GM12878 (cell line): Measurements from ENCODE around the gene ARHGAP30. TPM values are rescaled to one million over a fixed set of nuclear protein-coding genes. Genes with fewer than 3 reads are reported as not detected.

Source experiments
- CEBPB ChIP-seq, 2 experiments: fragments of 150-350 bp in 1 of 2; IDR thresholded peaks; 2 replicates each; pipeline ENCODE4 v1.6.1; 2012 to 2014; ENCODE audit warnings: low read depth in 2 of 2, low read length in 2 of 2, borderline replicate concordance in 1 of 2, inconsistent platforms in 1 of 2
- CHD4 ChIP-seq: fragments of 200-600 bp; sonication (generic); IDR thresholded peaks from 2 replicates; pipeline ENCODE4 v1.6.1; 2016; ENCODE audit warnings: mild to moderate bottlenecking
- ETV6 ChIP-seq, 2 experiments: fragments of 450-650 bp in 1 of 2; IDR thresholded peaks in 1 of 2; conservative IDR thresholded peaks in 1 of 2; 2 replicates each; pipeline ENCODE4 v1.6.1; 2014; ENCODE audit warnings: antibody characterized with exemption in 1 of 2, borderline replicate concordance in 1 of 2, low read depth in 1 of 2, mild to moderate bottlenecking in 1 of 2, moderate library complexity in 1 of 2
- KLF5 ChIP-seq: fragments of 450-650 bp; IDR thresholded peaks from 2 replicates; pipeline ENCODE4 v1.6.1; 2014; ENCODE audit warnings: mild to moderate bottlenecking; ENCODE audit not compliant: partially characterized antibody
- MEF2A ChIP-seq: IDR thresholded peaks from 2 replicates; pipeline ENCODE4 v1.6.1; 2011; ENCODE audit warnings: low read depth, mild to moderate bottlenecking, low read length, moderate library complexity; ENCODE audit not compliant: insufficient read depth
- MEF2B ChIP-seq: fragments of 450-650 bp; IDR thresholded peaks from 2 replicates; pipeline ENCODE4 v1.6.1; 2018; ENCODE audit warnings: mild to moderate bottlenecking, moderate library complexity; ENCODE audit not compliant: partially characterized antibody, poor library complexity, severe bottlenecking
- MXI1 ChIP-seq: fragments of 150-350 bp; IDR thresholded peaks from 2 replicates; pipeline ENCODE4 v1.6.1; 2011; ENCODE audit warnings: low read depth, mild to moderate bottlenecking, inconsistent platforms, low read length, improper control_type of control experiment
- MYC ChIP-seq: IDR thresholded peaks from 2 replicates; pipeline ENCODE4 v1.6.1; 2011; ENCODE audit warnings: mild to moderate bottlenecking, low read length, moderate library complexity, inconsistent platforms; ENCODE audit not compliant: insufficient read depth, insufficient replicate concordance, insufficient read length, severe bottlenecking
- POLR2AphosphoS2 ChIP-seq: IDR thresholded peaks from 2 replicates; pipeline ENCODE4 v1.6.1; 2011; ENCODE audit warnings: low read depth, mild to moderate bottlenecking, low read length, improper control_type of control experiment, moderate library complexity
- PRDM15 ChIP-seq: fragments of 450-650 bp; formaldehyde crosslinking; IDR thresholded peaks from 2 replicates; pipeline ENCODE4 v1.4.0; 2020; ENCODE audit warnings: mild to moderate bottlenecking, moderate library complexity
- RAD51 ChIP-seq: fragments of 450-650 bp; IDR thresholded peaks from 2 replicates; pipeline ENCODE4 v1.6.1; 2016; ENCODE audit warnings: moderate library complexity, mild to moderate bottlenecking, inconsistent platforms
- SMC3 ChIP-seq: IDR thresholded peaks from 2 replicates; pipeline ENCODE4 v1.6.1; 2011; ENCODE audit warnings: low read length, improper control_type of control experiment, borderline replicate concordance
- SP1 ChIP-seq: IDR thresholded peaks from one replicate; pipeline ENCODE4 v1.6.1; 2011; ENCODE audit warnings: low read depth, low read length
- WRNIP1 ChIP-seq: IDR thresholded peaks from 2 replicates; pipeline ENCODE4 v1.6.1; 2011; ENCODE audit warnings: low read depth, low read length, improper control_type of control experiment, borderline replicate concordance
- YBX1 ChIP-seq: fragments of 450-650 bp; IDR thresholded peaks from 2 replicates; pipeline ENCODE4 v1.6.1; 2016; ENCODE audit warnings: antibody characterized with exemption
- YY1 ChIP-seq: IDR thresholded peaks from 2 replicates; pipeline ENCODE4 v1.6.1; 2011; ENCODE audit warnings: low read depth, mild to moderate bottlenecking, low read length
- ZNF24 ChIP-seq: fragments of 450-650 bp; IDR thresholded peaks from 2 replicates; pipeline ENCODE4 v1.6.1; 2017; ENCODE audit warnings: antibody characterized with exemption, mild to moderate bottlenecking
- ZNF384 ChIP-seq: IDR thresholded peaks from 2 replicates; pipeline ENCODE4 v1.6.1; 2012; ENCODE audit warnings: low read depth, mild to moderate bottlenecking, low read length, improper control_type of control experiment, borderline replicate concordance
- polyA plus RNA-seq, 11 experiments: library from polyadenylated mRNA; depleted of rRNA in 4 of 11; unstranded in 6 of 11; stranded (reverse) in 5 of 11; fragments of >200 nt; fragmentation: Nextera tagmentation in 4 of 11; fragmentation: Illumina TruSeq in 1 of 11; extraction: Ambion mirVana in 4 of 11; extraction: Trizol in 1 of 11; gene quantifications; 1 replicate in 1 of 11; 2 replicates in 10 of 11; pipeline versions ENCODE4 v1.2.1 to v1.2.3, GENCODE V29; 2011 to 2016; ENCODE audit warnings: inconsistent platforms in 2 of 11, missing spikeins in 2 of 11, low read depth in 1 of 11
- total RNA-seq, 4 experiments: library from RNA; depleted of rRNA in 3 of 4; stranded (reverse); fragments of >200 nt in 3 of 4; fragmentation: Illumina TruSeq in 1 of 4; extraction: Trizol in 1 of 4; gene quantifications; 2 replicates each; pipeline versions ENCODE4 v1.2.1 to v1.2.3, GENCODE V29; 2013 to 2021
- TF ChIP-seq, protein P1 (sequence below): IDR thresholded peaks from 2 replicates; pipeline ENCODE4 v1.6.1; 2012; ENCODE audit warnings: low read depth, low read length, improper control_type of control experiment
- TF ChIP-seq, protein P2 (sequence below): fragments of 450-650 bp; IDR thresholded peaks from 2 replicates; pipeline ENCODE4 v1.6.1; 2017; ENCODE audit warnings: low read depth, mild to moderate bottlenecking, moderate library complexity

ARHGAP30 gene
- total and polyA plus RNA-seq, 10 of the 15 experiments (the other 5 are each of a cell fraction or from before 2014, with no cell fraction given): 12.9 to 143 (median 76.3) TPM

GRCh38 chr1:160997323-160998038 lies 72.2 kb downstream of the ARHGAP30 start (continued):
- TF ChIP-seq MXI1 (no peak), MEF2A (no peak), YBX1 (no peak), YY1 (peak; percentile 58; the same call in 1 of the 2 replicates), CEBPB (IDR thresholded peaks at IDR 0.05; ENCODE audit: borderline replicate concordance in 1 of 2, low read depth in 2 of 2, low read length in 2 of 2) (no peak), PRDM15 (CRISPR knock-in tag) (no peak), MEF2B (no peak), RAD51 (no peak), ZNF24 (no peak), POLR2AphosphoS2 (no peak), ZNF384 (no peak), SMC3 (peak; percentile 71; the same call in 1 of the 2 replicates), CHD4 (no peak), MYC (no peak), ETV6 (conservative IDR thresholded peaks at IDR 0.05 in 1 of 2, IDR thresholded peaks at IDR 0.05 in 1 of 2; ENCODE audit: borderline replicate concordance in 1 of 2, low read depth in 1 of 2) (no peak), SP1 (no peak), KLF5 (no peak), WRNIP1 (no peak)
- TF ChIP-seq, protein P1, sequence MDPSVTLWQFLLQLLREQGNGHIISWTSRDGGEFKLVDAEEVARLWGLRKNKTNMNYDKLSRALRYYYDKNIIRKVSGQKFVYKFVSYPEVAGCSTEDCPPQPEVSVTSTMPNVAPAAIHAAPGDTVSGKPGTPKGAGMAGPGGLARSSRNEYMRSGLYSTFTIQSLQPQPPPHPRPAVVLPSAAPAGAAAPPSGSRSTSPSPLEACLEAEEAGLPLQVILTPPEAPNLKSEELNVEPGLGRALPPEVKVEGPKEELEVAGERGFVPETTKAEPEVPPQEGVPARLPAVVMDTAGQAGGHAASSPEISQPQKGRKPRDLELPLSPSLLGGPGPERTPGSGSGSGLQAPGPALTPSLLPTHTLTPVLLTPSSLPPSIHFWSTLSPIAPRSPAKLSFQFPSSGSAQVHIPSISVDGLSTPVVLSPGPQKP: no peak
- TF ChIP-seq, protein P2, sequence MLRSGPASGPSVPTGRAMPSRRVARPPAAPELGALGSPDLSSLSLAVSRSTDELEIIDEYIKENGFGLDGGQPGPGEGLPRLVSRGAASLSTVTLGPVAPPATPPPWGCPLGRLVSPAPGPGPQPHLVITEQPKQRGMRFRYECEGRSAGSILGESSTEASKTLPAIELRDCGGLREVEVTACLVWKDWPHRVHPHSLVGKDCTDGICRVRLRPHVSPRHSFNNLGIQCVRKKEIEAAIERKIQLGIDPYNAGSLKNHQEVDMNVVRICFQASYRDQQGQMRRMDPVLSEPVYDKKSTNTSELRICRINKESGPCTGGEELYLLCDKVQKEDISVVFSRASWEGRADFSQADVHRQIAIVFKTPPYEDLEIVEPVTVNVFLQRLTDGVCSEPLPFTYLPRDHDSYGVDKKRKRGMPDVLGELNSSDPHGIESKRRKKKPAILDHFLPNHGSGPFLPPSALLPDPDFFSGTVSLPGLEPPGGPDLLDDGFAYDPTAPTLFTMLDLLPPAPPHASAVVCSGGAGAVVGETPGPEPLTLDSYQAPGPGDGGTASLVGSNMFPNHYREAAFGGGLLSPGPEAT: no peak
